A673 (cell line): ENCODE results near the gene KRTAP4-6. TPM values are rescaled to one million over a fixed set of nuclear protein-coding genes. Genes with fewer than 3 reads are reported as not detected.

ENCODE experiments used
- BruUV-seq: library from RNA; stranded (reverse); fragments of 400-500 nt; replicated peaks from 2 replicates; lab custom pipeline; 2021; lab: Mats Ljungman, UMichigan
- CTCF ChIA-PET: fragments of 300-600 bp; sonication (Branson Sonifier 250); formaldehyde crosslinking; loops from one replicate; lab custom pipeline; 2022; ENCODE audit warnings: antibody characterized with exemption; lab: Charles Lee
- POLR2A ChIA-PET: fragments of 300-600 bp; sonication (Branson Sonifier 250); formaldehyde crosslinking; loops from one replicate; lab custom pipeline; 2022; ENCODE audit warnings: antibody characterized with exemption; ENCODE audit not compliant: low non-redundant PET; lab: Charles Lee
- DNase-seq: peaks from one replicate; pipeline ENCODE4 v3.0.0-alpha.2; 2015; ENCODE audit warnings: low spot score
- H3K27ac ChIP-seq: fragments of 200-600 bp; sonication (generic); 2 replicates; pipeline ENCODE4 v1.5.1; 2016; ENCODE audit warnings: mixed run types, low read depth, mild to moderate bottlenecking, mixed read lengths, antibody characterized with exemption, low read length; ENCODE audit not compliant: poor library complexity, severe bottlenecking
- H3K27me3 ChIP-seq: fragments of 200-600 bp; sonication (generic); replicated peaks from 2 replicates; pipeline ENCODE4 v1.6.1; 2017; ENCODE audit warnings: mixed run types, low read depth, mild to moderate bottlenecking, mixed read lengths, antibody characterized with exemption, low read length; ENCODE audit not compliant: insufficient read depth, poor library complexity
- H3K36me3 ChIP-seq: fragments of 200-600 bp; sonication (generic); 2 replicates; pipeline ENCODE4 v1.6.1; 2016; ENCODE audit warnings: mixed run types, mild to moderate bottlenecking, mixed read lengths, antibody characterized with exemption, low read length; ENCODE audit not compliant: insufficient read depth, poor library complexity, severe bottlenecking
- H3K4me1 ChIP-seq: fragments of 200-600 bp; sonication (generic); 2 replicates; pipeline ENCODE4 v1.6.1; 2017; ENCODE audit warnings: mixed run types, mild to moderate bottlenecking, mixed read lengths, antibody characterized with exemption, low read length; ENCODE audit not compliant: insufficient read depth, poor library complexity, severe bottlenecking
- H3K4me3 ChIP-seq: fragments of 200-600 bp; sonication (generic); 2 replicates; pipeline ENCODE4 v1.5.1; 2016; ENCODE audit warnings: low read depth, mixed run types, mild to moderate bottlenecking, mixed read lengths, low read length; ENCODE audit not compliant: poor library complexity, severe bottlenecking
- H3K9me3 ChIP-seq: fragments of 200-600 bp; sonication (generic); 2 replicates; pipeline ENCODE4 v1.6.1; 2016; ENCODE audit warnings: mixed run types, low read depth, mild to moderate bottlenecking, mixed read lengths, antibody characterized with exemption, low read length; ENCODE audit not compliant: poor library complexity, severe bottlenecking
- EZH2 ChIP-seq: fragments of 200-600 bp; sonication (generic); IDR thresholded peaks from 2 replicates; pipeline ENCODE4 v1.6.1; 2017; ENCODE audit warnings: borderline replicate concordance, low read depth, mild to moderate bottlenecking, mixed read lengths, antibody characterized with exemption, low read length; ENCODE audit not compliant: poor library complexity, severe bottlenecking
- intact Hi-C: fragments of 100-400 bp; cut with micrococcal nuclease; formaldehyde crosslinking; loops from one replicate; pipeline ENCODE4 v1.10.0; 2022; ENCODE audit not compliant: unreplicated experiment
- total RNA-seq: library from RNA; stranded (reverse); gene quantifications from 2 replicates; pipeline ENCODE4 v1.2.3, GENCODE V29; 2021
- TF ChIP-seq, protein P1 (sequence below): fragments of 300-800, 200-600 bp; sonication (generic); conservative IDR thresholded peaks from 2 replicates; pipeline ENCODE4 v1.5.1; 2017; ENCODE audit warnings: low read depth, mild to moderate bottlenecking, antibody characterized with exemption, low read length, moderate library complexity, mixed read lengths

KRTAP4-6 gene
- total RNA-seq, 1 experiment from 2014 or later: not detected

DNA sequence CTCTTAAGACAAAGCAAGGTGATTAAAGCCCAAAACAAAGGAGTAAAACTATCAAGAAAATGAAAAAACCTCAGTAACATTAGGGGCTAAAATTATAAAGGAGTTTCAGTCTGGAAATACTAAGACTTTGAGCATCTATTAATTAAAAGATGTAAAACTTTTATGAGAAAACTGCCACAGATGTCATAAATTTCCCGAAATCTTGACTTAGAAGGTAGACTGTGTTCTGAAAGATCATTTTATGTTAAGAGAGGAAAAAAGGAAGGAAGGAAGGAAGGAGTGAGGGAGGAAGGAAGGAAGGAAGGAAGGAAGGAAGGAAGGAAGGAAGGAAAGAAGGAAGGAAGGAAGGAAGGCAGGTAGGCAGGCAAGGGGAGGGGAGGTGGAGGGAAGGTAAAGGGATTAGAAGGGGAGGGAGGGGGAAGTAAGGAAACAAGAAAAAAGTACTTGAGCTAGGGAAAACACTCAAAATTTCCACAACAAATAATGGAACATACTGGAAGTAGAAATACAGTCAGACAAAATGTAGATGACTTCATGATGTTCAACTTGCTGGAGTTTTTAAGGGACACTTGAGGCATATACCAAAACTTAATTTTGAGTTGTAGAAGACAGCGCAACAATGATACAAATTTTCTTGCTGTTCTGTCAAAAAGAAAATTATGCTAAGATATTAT is 7.3 kb upstream of the KRTAP4-6 start:
- Histone ChIP-seq H3K27me3 (no peaks in the 10 kb centered on the region), H3K36me3 (no peaks in the 10 kb centered on the region), H3K4me1 (peaks cover 31% of the 10 kb centered on the region), H3K4me3 (no peak overlapping the region), H3K9me3 (peaks cover 8% of the 10 kb centered on the region), H3K27ac (peak overlapping the region; percentile 96)
- ChIA-PET CTCF (interaction anchor here (0.8 to 1.8 kb wide), 2 partner anchors 241 to 501 kb away, joined by 9 read pairs; no protein-coding TSS in a partner anchor), POLR2A (interaction anchor here (0.7 kb wide), 2 partner anchors 237 to 240 kb away, joined by 4 to 5 read pairs; no protein-coding TSS in a partner anchor)
- TF ChIP-seq, protein P1, sequence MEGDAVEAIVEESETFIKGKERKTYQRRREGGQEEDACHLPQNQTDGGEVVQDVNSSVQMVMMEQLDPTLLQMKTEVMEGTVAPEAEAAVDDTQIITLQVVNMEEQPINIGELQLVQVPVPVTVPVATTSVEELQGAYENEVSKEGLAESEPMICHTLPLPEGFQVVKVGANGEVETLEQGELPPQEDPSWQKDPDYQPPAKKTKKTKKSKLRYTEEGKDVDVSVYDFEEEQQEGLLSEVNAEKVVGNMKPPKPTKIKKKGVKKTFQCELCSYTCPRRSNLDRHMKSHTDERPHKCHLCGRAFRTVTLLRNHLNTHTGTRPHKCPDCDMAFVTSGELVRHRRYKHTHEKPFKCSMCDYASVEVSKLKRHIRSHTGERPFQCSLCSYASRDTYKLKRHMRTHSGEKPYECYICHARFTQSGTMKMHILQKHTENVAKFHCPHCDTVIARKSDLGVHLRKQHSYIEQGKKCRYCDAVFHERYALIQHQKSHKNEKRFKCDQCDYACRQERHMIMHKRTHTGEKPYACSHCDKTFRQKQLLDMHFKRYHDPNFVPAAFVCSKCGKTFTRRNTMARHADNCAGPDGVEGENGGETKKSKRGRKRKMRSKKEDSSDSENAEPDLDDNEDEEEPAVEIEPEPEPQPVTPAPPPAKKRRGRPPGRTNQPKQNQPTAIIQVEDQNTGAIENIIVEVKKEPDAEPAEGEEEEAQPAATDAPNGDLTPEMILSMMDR: no peak
- no peak for TF ChIP-seq EZH2
- peak; percentile 72 for DNase-seq
- no TSS peak for BruUV-seq
- intact Hi-C loops: loop anchor here (5.0 kb wide), 4 partner anchors 180 to 520 kb away; no protein-coding TSS in a partner anchor

DNA sequence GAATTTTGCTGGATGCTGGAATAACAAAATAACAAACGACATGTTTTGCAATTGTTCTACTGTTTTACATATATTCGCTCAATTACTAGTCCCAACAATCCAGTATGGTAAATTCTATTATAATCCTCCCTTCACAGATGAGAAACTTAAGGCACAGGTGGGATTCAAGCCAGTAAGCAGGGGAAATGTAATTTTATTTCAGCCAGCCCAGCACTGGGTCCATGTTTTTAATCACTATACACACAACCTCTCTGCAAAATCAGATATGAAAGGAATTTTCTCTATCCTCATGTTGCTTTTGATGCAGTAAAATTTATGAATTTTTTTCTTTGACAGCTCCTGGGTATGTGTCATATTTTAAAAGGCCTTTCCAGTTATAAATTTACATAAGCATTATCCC is 4.9 kb upstream of the KRTAP4-6 start:
- Histone ChIP-seq H3K9me3 (peaks cover 15% of the 10 kb centered on the region), H3K4me3 (no peak overlapping the region), H3K4me1 (peaks cover 31% of the 10 kb centered on the region), H3K36me3 (no peaks in the 10 kb centered on the region), H3K27ac (peak overlapping the region; percentile 96), H3K27me3 (no peaks in the 10 kb centered on the region)
- no TSS peak for BruUV-seq
- intact Hi-C loops: loop anchor here (1.0 to 5.0 kb wide), 5 partner anchors 182 to 522 kb away; no protein-coding TSS in a partner anchor
- ChIA-PET POLR2A (no interaction called here), CTCF (no interaction called here)
- TF ChIP-seq EZH2: no peak
- TF ChIP-seq, protein P1: no peak
- peak; percentile 75 for DNase-seq

DNA sequence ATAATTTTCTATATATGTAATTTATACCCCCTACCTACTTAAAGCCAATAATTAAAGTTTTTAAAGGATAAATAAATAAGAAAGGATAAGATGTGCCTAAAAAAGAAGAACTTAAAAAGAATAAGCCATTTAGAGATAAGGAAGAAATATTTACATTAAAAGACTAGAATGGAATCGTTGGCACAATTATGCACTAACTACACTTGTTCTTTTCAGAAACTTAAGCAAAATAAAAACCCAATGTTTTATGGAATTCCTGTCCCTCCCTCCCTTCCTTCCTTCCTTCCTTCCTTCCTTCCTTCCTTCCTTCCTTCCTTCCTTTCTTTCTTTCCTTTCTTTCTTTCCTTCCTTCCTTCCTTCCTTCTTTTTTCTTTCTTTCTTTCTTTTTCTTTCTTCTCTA is 4.5 kb upstream of the KRTAP4-6 start:
- DNase-seq: peak; percentile 71
- Histone ChIP-seq H3K4me1 (peaks cover 31% of the 10 kb centered on the region), H3K9me3 (peaks cover 19% of the 10 kb centered on the region), H3K27me3 (no peaks in the 10 kb centered on the region), H3K36me3 (no peaks in the 10 kb centered on the region), H3K4me3 (no peak overlapping the region), H3K27ac (peak overlapping the region; percentile 96)
- CTCF ChIA-PET: no interaction called here
- intact Hi-C loops: loop anchor here (1.0 to 5.0 kb wide), 5 partner anchors 182 to 522 kb away; no protein-coding TSS in a partner anchor
- TF ChIP-seq, protein P1: no peak
- no peak for TF ChIP-seq EZH2
- POLR2A ChIA-PET: no interaction called here
- BruUV-seq: no TSS peak
